Esophagus muscularis mucosa (tissue), 4 donors: ENCODE results near the gene SAMD4A.

Experiments
- EP300 ChIP-seq: sonication (generic); formaldehyde crosslinking; IDR thresholded peaks from one replicate; pipeline ENCODE4 v1.6.1; 2017; ENCODE audit warnings: antibody characterized with exemption
- POLR2A ChIP-seq: fragments of 450-650 bp; IDR thresholded peaks from one replicate; pipeline ENCODE4 v1.6.1; 2017; ENCODE audit warnings: antibody characterized with exemption, moderate library complexity, mild to moderate bottlenecking, low read depth
- POLR2AphosphoS5 ChIP-seq, 2 donors: sonication (generic); formaldehyde crosslinking; IDR thresholded peaks; one replicate each; pipeline ENCODE4 v1.6.1; 2017; ENCODE audit warnings: antibody characterized with exemption in 2 of 2
- TF ChIP-seq, protein P1 (sequence below), 3 experiments: fragments of 200-600 bp in 2 of 3; fragments of 450-650 bp in 1 of 3; sonication (generic) in 2 of 3; IDR thresholded peaks; one replicate each; pipeline ENCODE4 v1.5.1; 2017 to 2019; ENCODE audit warnings: antibody characterized with exemption in 3 of 3, mild to moderate bottlenecking in 2 of 3, moderate library complexity in 1 of 3

DNA sequence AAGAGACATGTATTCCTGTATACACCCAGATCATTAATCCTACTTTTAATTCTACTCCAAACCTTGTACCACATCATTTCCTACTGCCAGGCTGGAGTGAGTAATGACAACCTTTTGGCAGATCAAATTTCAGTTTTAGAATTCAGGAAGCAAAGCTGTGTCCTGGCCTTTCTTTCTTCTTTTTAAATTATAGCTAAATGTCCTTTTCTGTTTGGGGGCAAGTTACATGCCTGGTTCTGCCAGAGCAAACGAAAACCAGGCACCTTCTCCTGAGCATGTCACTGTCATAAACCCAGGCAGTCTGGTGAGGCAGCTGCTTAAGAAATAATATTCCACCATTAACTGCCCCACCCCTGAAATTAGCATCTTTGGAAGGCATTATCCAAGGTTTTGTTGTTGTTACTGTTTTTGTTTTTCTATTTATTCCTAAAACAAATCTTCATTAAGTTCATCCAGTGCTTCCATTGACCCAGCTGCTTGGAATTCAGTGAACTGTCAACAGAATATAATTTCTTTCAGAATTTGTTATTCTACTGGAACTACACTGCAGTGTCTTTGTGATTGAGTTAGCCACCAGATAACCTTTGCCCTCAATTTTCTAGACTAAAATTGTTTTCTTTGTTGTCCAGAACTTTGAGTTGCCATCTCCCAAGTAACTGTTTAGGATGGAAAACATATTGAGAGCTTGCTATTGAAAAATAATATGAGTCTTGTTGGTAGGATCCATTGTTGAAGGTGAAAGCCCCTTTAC lies 33.2 kb downstream of the SAMD4A start:
- TF ChIP-seq, protein P1, sequence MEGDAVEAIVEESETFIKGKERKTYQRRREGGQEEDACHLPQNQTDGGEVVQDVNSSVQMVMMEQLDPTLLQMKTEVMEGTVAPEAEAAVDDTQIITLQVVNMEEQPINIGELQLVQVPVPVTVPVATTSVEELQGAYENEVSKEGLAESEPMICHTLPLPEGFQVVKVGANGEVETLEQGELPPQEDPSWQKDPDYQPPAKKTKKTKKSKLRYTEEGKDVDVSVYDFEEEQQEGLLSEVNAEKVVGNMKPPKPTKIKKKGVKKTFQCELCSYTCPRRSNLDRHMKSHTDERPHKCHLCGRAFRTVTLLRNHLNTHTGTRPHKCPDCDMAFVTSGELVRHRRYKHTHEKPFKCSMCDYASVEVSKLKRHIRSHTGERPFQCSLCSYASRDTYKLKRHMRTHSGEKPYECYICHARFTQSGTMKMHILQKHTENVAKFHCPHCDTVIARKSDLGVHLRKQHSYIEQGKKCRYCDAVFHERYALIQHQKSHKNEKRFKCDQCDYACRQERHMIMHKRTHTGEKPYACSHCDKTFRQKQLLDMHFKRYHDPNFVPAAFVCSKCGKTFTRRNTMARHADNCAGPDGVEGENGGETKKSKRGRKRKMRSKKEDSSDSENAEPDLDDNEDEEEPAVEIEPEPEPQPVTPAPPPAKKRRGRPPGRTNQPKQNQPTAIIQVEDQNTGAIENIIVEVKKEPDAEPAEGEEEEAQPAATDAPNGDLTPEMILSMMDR (IDR thresholded peaks at IDR 0.05) = no peak
- TF ChIP-seq POLR2AphosphoS5 (IDR thresholded peaks at IDR 0.05) (no peak), POLR2A (no peak), EP300 (no peak)
